VCaP (cell line): ENCODE measurements around the gene GXYLT2.

Experiments
- H3K27ac ChIP-seq: fragments of 450-650 bp; 2 replicates; pipeline ENCODE4 v1.5.1; 2017
- TF ChIP-seq, protein P1 (sequence below): fragments of 450-650 bp; conservative IDR thresholded peaks from 2 replicates; pipeline ENCODE4 v1.5.1; 2017; ENCODE audit warnings: mild to moderate bottlenecking, moderate library complexity

GXYLT2 gene

DNA sequence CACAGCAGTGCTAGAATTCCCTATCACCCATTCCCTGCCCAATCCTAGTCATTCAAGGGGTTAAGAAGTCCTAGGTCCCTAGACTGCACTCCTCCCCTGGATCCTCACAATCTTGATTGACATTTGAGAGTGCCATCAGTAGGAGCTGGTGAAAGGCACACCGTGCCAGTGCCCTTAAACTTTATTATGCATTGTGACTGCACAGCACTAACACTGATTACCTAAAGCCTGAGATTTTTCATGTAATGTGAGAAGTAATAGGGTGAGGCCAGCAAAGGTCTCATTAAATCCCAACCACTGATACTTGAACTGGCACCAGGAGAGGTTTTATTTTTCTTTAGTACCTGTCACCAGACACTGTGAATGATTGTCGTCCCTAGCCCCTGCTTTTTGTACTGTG lies 16.3 kb downstream of the GXYLT2 start:
- TF ChIP-seq, protein P1, sequence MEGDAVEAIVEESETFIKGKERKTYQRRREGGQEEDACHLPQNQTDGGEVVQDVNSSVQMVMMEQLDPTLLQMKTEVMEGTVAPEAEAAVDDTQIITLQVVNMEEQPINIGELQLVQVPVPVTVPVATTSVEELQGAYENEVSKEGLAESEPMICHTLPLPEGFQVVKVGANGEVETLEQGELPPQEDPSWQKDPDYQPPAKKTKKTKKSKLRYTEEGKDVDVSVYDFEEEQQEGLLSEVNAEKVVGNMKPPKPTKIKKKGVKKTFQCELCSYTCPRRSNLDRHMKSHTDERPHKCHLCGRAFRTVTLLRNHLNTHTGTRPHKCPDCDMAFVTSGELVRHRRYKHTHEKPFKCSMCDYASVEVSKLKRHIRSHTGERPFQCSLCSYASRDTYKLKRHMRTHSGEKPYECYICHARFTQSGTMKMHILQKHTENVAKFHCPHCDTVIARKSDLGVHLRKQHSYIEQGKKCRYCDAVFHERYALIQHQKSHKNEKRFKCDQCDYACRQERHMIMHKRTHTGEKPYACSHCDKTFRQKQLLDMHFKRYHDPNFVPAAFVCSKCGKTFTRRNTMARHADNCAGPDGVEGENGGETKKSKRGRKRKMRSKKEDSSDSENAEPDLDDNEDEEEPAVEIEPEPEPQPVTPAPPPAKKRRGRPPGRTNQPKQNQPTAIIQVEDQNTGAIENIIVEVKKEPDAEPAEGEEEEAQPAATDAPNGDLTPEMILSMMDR = no peak
- no peak overlapping the region for H3K27ac ChIP-seq

DNA sequence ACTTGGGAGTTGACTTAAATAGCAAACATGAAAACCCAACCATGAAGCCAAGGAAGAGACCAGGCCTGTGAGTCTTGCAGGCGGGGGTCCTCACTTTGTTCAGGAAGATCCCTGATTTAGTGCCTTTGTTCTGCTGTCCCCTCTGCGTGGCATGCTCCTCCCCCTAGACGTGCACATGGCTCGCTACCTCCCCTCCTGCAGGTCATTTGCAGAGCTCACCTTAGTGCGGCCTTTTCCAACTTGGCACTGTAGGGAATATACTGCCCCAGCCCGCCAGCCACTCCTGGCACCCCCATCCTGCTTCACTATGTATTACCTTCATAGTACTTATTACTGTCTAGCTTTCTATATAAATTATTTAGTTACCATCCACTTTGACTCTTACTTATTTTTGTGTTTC lies 18.3 kb downstream of the GXYLT2 start:
- TF ChIP-seq, protein P1 = no peak
- H3K27ac ChIP-seq = no peak overlapping the region

DNA sequence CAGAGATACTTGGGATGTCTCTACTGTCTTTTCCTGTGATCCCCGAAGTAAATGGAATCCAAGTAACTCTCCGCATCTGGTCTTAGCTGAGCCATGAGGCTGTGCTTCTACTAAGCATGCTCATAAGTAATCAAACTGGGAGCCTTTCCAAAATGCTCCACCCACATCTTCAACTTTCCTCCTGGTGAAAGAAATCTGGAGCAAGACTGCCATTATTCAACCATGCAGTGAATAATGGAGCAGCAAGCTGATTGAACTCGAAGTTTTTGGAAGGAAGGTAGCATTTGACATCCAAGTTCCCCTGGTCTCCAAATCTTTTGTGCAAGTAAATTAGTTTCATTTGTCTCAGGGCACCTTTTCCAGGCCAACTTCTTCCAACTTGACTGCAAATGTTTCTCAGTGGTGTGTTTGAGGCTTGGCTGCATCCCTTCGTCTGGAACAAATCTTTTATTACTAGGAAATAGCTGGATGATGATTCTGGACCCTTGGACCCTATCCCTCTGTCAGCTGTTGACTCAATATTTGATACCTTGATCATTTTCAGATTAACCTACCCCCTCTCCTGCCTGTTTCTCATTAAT lies 19.4 kb downstream of the GXYLT2 start:
- TF ChIP-seq, protein P1 = no peak
- H3K27ac ChIP-seq = no peak overlapping the region

DNA sequence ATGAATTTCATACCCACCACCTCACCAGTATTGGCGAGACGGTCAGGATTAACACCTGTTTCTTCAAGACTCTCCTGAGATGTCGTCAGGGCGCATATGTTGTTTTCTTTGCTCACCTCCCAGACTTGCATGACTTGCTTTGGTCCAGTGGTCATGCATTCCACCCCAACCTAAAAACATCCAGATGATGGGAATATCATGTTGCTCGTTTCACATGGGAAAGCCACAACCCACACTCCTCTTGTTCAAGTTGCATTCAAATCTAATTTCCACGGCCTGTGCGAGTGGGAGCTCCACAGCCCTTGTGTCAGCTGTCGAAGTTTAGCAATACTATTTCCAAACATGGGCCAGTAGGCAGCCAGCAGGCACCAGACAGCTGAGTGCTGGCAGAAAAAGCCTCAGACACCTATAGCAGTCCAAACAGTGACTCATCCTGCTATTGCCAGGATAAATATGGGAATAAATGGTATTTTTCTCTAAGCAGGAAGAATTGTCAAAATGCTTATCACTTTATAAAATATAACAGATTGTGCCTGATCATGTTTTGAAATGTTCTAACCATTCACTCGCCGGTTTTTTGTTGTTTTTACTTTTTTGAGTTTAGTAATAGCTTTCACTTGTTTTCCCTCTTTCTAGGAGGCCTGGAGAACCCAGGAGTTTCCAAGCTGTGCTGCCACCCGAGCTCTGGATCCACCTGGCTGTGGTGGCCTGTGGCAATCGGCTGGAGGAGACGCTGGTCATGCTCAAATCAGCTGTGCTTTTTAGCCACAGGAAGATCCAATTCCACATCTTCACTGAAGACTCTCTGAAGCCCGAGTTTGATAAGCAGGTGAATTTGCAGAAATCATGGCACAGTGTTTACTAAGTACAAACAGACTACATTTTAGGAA lies 20.1 kb downstream of the GXYLT2 start:
- H3K27ac ChIP-seq = no peak overlapping the region
- TF ChIP-seq, protein P1 = no peak

DNA sequence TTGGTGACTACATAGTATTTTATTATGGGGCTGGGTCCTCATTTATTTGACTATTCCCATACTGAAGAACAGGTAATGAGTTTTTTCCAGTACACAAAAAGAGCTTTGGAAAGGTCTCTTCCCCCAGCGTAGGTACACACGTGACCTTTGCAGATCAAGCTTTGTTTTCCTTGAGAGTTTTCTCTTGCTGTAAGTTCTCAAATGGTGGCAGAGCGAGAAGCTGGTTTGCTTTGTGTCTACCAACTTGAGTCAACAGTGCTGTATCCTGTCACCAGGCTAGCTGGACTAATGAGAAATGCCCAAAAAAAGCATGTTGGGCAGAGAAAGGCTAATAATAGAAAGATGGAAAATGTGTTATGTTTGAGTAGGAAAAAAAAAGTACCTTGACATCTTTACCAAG lies 21.7 kb downstream of the GXYLT2 start:
- no peak overlapping the region for H3K27ac ChIP-seq
- TF ChIP-seq, protein P1 = no peak

DNA sequence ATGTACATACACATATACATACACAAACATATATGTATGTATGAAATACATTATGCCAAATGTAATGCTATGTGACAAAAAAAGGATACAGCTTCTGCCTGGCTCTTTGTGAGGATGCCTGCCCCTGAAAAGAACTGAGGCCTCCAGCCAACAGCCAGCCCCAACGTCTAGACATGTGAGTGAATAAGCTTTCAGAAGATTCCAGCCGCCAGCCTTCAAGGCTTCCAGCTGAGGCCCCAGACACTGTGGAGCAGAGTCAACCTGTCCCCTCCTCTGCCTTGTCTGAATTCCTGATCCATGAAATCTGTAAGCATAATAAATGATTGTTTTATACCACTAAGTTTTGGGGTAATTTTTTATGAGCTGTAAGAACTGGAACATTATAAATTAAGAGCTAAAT lies 24.7 kb downstream of the GXYLT2 start:
- H3K27ac ChIP-seq = no peak overlapping the region

DNA sequence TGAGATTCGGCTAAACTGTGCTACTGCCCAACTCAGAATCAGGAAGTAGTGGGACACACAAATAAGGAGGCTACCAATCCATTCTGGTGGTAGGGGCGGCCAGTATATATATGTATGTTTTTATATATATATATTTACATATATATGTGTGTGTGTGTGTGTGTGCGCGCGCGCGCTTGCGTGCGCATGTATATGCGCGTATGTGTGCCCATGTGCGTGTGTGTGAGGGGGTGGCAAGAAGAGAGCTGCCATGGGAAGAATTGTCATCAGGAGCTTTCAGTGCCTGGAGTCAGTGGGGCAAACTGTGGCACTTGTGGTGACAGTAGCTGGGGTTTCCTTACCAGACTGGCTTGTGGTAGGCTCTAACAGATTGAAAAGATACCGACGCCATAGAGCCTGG lies 26.5 kb downstream of the GXYLT2 start:
- no peak overlapping the region for H3K27ac ChIP-seq
- TF ChIP-seq, protein P1 = no peak

More for the DNA sequence above, 24.7 kb downstream of the GXYLT2 start:
- TF ChIP-seq, protein P1 = no peak
